ENCODE data around the gene PROKR1.

GRCh38 chr2:68693951-68694350 is 50.6 kb downstream of the PROKR1 start:
- TF ChIP-seq RFX5 (IDR thresholded peaks at IDR 0.05; ENCODE audit: low read depth, low read length), result no peak
- TF ChIP-seq CTCF (conservative IDR thresholded peaks at IDR 0.05; ENCODE audit: low read depth, low read length), result no peak

All from IMR-90 (cell line).